HL-60/S4 (cell line): ENCODE data around the gene OSR1.

Source experiments
- in situ Hi-C: fragments of 300-500 bp; cut with MboI; formaldehyde crosslinking; loops from 2 replicates; pipeline ENCODE4 v1.14.3; 2022; ENCODE audit warnings: low sequenced_read_pairs

OSR1 gene

DNA sequence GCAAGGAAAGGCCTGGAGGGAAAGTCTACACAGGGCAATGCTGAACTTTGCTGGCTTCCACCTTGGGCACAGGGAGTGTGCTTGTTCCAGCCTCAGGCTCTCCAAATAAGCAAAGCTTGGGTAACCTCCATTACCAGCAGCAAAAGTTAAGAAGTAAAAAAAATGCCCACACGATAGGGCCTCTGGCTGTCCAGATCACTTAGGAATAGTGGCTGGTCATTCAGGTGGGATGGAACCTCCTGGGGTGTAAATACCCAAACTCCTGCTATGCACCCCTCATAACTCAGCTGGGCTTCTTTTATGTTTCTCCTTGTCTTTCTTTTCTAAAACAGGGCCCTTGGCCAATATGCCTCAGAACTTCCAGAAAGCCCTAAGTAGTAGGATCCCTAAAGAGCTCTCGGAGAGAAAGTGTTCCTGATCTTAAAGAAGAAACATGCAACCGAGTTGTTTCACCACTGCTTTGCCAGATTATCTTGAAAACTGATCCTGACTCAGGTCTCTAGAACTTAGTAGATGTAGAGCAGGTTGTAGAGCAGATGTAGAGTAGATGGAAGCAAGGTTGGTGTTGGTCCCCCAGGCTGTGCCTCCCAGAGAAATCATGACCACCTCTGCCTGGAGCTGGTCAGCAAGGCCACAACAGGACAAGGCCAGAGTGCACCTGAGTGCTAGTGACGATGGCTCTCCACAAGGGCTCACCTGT is 2.0 kb upstream of the OSR1 start:
- in situ Hi-C loops, result loop anchor here (25.0 kb wide), 1 partner anchor 848 kb away; no protein-coding TSS in a partner anchor

DNA sequence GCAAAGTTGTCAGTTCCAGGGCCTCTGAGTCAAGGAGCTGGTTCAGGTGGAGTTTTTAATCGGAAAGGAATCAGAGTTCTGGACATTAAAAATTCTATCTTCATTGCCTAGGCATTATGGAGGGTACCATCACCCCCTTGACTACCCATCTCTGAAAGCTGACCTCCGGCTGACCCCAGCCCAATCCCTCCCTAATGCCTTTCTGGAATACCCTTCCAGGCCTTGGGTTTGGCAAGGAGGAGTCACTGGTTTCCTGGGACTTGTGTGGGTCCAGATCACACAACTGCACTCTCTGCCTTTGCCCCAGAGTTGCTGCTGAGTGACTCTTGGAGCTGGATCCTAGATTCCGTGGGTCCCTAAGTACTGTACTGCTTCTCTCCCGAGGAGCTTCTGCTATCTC is 1.0 kb upstream of the OSR1 start:
- in situ Hi-C loops, result loop anchor here (10.0 to 25.0 kb wide), 2 partner anchors 505 to 847 kb away; no protein-coding TSS in a partner anchor

DNA sequence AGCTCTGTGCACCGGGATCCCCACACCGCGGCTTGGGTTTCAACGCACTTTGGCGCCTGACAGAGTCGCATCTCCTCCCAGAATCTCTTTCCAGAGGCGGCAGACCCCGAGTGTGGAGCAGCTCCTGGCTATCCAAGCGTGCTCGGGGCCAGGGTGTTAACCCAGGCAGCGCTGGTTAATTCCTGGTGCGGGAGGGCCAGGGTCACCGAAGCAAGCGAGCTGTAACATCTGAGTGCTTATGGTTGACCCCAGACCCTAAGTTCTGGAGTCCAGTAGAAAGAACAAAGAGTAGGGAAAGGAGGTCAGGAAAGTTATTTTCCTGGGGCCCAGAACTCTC is 566 bp upstream of the OSR1 start:
- in situ Hi-C loops, result loop anchor here (10.0 to 25.0 kb wide), 2 partner anchors 506 to 847 kb away; no protein-coding TSS in a partner anchor

DNA sequence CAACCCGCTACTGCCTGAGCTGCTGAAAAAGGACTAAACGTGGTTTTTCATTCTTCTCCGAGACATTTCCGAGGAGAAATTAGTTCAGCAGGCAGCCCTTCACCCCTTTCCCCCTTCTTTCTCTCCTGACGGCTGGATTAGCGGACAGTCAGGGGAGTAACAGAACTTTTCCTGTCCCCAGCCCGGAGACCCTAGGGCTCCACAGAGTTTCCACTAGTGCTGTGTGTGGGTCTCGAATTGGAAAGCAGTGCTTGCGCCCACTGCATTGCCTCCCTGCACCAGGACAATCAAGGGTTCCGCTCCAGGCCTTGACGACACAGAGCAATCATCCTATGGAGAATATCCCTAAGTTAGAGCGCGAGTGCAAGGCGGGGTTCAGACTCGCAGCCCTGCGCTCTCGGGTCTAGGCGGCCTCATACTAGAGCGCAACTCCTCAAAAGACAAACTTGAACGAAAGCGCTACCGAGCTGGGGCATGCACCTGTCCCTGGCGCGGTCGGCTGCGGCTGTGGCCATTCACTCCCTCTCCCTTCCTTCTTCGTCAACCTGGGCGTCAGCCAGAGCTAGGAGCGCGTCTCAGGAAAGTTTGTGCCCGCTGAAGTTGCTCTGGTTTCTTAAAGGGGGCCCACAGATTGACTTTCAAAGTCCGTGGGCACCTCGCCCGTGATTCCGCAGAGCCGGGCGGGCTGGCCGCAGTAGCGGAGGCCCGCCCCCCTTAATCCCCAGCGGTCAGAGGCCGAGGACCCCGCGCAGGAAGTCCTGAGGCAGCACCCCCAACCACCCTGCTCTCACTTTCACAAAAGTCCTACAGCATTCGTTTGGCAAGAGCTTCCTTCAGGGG is 801 bp downstream of the OSR1 start:
- in situ Hi-C loops, result loop anchor here (10.0 to 25.0 kb wide), 2 partner anchors 507 to 845 kb away; no protein-coding TSS in a partner anchor

DNA sequence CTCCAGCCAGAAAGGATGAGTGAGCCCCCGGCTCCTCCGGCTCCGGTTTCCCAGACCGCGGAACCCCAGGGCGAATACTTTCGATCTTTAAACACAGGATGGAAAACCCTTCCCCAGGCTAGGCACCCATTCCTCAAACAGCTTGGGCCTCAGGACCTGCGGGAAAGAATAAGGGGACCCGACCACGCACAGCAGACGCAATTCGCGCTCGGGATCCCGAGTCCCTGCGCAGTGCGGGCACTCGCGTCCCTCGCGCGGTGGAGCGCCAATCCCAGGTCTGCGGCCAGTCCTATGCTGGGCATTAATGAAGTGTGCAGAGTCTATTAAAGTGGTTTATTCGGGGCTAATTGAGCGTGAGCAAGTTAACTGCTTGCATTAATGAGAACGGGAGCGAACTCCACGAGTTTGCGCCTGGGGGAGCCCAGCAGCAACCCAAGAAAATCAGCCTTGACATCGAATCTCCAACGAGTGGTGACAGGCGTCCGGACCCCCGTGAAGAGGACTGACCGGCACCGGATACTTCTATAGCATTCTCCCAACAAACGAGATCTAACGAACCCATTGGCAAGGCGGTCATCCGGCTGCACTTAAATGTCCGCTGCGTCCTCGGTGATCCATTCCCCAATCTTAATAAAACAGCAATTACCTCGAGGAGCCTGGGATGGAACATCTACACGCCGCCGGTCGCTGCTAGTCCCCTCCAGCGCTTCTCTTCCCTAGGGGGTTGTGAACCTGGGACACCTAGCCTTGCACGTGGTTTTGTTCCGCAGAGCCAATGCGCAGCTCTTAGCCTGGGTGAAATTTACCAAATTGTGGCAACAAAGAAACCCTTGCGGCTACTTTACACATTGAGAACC is 1.6 kb downstream of the OSR1 start:
- in situ Hi-C loops, result loop anchor here (10.0 to 25.0 kb wide), 2 partner anchors 508 to 844 kb away; no protein-coding TSS in a partner anchor

DNA sequence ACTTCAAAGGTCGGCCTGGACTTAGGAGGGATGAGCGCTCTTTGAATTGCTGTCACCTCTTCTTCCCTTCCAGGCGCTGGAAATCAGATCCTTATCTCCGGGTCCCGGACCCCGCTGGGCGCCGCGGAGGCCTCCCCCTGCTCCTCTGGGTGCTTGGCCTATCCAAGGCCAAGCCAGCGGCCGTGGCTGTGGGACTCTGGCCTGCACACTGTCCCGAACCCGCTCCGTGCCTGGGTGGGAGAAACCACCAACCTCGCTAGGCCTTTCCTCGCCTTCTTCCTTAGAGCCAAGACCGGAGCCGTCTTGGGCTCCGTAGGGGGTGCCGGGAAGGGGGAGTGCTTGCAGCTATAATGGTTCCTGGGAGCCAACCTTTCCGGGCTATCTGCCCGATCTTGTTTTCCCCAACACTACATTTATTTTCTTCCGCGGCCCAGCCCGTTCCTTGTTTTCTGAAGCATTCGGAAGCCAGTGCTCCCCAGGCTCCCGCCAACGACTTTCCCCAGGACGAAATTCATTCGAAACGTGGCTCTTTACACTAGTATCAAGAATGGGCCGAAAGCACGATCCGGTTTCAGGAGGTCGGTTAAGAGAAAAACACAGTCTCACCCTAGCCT is 2.4 kb downstream of the OSR1 start:
- in situ Hi-C loops, result loop anchor here (10.0 to 25.0 kb wide), 2 partner anchors 509 to 844 kb away; no protein-coding TSS in a partner anchor

DNA sequence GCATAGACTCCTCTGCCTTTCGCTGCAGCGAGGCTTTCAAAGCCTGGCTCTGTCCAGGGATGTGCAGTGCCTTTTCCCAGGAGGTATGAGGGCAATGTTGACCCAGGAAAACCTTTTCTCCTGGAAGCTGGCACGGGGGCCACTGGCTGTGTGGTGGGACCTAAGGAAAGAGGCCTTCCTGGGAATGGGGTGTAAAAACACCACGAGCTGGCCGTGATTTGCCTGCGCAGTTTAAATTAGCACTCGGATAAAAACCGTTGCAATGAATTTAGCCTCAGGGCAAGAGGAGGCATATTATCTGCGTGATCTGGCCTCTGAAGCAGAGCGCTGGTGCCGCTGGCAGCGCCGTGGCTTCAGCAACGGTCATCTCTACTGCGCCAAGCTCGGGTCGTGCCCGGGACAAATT is 3.0 kb downstream of the OSR1 start:
- in situ Hi-C loops, result loop anchor here (10.0 to 25.0 kb wide), 2 partner anchors 509 to 843 kb away; no protein-coding TSS in a partner anchor

DNA sequence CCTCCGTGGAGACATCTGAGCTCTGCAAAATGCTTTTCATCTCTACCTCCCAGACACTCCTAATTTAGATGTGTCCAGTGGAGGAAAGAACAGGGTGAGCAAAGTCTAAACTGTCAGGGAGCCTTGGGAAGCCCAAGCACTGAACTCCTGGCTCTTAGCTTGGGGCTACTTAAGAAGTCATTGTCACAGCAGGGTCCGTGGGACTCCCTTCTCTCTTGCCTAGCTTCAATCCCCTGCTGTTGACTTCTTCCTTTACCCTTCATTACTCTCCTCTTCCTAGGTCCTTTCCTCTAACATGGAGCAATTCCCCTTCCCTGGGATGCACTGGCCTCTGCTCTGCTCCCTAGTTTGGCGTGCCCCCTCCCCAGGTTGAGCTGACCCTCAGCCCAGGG is 3.4 kb downstream of the OSR1 start:
- in situ Hi-C loops, result loop anchor here (10.0 to 25.0 kb wide), 2 partner anchors 510 to 843 kb away; no protein-coding TSS in a partner anchor

DNA sequence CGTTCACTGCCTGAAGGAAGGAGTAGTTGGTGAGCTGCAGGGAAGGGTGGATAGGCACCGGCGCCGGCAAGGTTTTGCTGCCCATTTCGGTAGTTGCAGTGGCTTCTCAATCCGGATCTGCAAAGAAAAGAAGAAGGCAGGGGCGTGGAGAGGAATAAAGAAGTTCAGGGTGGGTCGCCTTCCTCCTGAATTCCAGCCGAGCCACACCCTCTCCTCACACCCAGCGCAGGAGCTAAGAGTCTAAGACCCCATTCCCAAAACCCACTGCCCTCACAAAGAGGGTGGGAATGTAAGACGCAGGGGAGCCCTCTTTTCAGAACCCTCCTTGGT is 4.7 kb downstream of the OSR1 start:
- in situ Hi-C loops, result loop anchor here (10.0 to 25.0 kb wide), 2 partner anchors 511 to 841 kb away; no protein-coding TSS in a partner anchor

DNA sequence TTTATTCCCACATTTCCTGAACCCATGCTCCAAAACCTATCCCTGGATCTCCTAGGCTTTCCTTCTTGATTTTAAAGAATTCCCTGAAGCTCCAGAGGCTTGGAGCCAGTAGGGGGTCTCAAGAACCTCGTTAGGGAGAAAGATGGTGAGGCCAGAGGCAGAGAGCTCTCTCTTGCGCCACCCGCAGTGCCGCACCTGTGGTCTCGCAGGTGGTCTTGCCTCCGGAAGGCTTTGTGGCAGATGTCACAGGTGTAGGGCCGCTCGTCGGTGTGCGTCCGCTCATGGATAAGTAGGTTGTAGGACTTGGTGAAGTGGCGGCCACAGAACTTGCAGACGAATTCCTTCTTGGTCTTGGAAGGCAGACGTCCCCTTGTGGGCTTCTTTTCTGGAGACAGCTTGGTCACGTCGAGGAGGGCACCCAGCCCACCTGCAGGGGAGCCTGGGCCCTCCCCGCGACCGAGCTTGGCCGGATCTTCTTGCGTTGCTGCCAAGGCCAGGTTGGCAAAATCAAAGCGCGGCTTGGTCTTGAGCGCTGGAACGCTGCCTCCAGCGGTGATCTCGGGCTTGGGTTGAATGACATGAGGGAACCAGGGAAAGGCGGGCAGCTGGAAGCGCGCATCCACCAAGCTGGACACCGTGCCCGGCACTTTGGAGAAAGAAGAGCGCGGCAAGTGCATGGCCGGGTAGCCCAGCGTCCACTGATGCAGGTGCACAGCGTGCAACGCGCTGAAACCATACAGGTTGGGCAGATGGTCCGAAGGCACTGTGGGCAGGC is 5.3 kb downstream of the OSR1 start:
- in situ Hi-C loops, result loop anchor here (10.0 to 25.0 kb wide), 2 partner anchors 512 to 841 kb away; no protein-coding TSS in a partner anchor

DNA sequence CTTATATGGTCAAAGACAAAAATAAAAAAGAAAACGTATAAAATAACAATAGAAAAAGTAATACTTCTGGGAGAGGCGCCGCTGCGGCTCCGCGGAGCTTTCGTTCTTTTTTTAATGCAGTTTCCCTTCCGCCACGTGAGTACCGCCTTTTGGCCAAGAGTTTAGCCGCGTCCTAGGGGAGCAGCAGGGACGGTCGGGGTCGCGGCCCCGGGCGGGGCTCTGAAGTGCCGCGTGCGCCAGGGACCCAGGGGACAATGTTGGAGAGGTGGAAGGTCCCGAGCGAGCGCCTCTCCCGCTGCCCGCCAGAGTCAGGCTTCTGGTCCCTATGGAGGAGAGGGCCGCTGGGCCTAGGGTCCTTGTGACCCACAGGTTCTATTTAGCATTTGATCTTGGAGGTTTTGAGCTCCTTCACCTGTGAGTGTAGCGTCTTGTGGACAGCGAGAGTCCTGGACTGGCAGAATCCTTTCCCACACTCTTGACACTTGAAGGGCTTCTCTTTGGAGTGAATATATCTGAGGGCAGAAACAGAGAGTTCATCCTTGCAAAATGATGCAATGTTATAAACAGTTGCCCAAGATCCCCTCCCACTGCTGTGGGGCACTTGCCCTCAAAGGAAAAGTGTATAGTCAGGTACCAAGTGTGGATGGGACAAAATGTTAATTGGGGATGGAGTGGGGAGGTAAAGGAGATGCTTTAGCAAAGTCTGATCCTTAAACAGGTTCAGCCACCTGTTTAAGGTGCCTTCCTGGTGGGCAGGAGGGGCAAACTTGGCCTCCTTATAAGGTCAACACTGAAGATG is 6.3 kb downstream of the OSR1 start:
- in situ Hi-C loops, result loop anchor here (10.0 to 25.0 kb wide), 2 partner anchors 513 to 840 kb away; no protein-coding TSS in a partner anchor

DNA sequence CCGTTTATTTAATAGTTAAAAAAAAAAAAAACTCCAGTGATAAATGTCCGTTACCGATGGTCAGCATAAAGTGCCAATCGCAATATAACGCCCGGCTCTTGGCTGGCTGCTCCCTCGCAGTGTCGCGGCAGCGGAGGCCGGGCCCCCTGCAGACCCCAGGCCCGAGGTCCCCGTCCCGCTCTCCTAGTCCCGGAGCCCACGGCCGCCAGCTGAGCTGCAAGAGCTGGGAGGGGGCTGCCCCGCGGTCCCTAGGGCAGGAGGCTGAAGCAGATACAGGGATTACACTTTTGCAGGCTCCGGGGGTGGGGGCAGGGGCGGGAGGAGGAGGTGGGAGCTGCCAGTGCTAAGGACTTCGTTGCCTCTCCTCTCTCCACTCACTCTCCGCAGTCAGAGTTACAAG is 6.9 kb downstream of the OSR1 start:
- in situ Hi-C loops, result loop anchor here (10.0 to 25.0 kb wide), 2 partner anchors 513 to 839 kb away; no protein-coding TSS in a partner anchor

DNA sequence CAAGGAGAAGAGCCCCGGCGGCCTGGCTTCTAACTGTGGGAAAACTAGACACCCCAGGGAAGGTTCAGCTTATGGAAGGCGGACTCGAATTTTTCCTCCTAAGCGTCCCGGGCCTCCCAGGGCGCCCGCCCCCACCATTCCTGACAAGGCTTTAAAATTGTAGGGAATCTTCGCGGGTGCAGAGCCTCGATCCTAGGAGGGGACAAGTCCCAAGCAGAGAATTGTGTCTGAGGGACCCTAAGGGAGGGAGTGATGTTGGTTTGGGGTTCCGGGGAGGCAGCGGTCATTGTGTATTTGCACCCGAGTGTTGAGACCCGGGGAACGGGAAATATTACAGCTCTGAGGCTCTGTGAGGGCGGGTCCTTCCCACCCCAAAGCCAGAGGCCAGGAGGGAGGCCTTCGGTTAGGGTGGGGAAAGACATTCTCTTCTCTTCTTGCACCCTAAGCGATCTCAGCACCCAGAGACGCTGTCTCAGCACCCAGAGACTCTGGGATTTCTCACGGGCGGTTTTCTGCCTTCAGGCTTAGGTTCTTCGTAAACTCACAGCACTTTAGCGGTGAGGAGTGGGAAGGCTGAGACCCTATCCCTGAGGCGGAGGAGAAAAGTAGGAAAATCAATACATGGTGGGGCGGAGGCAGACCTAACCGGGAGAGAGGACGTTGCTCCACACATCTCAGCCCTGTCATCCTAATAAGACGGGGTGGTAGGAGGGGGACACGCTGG is 7.6 kb downstream of the OSR1 start:
- in situ Hi-C loops, result loop anchor here (10.0 to 25.0 kb wide), 2 partner anchors 514 to 839 kb away; no protein-coding TSS in a partner anchor

DNA sequence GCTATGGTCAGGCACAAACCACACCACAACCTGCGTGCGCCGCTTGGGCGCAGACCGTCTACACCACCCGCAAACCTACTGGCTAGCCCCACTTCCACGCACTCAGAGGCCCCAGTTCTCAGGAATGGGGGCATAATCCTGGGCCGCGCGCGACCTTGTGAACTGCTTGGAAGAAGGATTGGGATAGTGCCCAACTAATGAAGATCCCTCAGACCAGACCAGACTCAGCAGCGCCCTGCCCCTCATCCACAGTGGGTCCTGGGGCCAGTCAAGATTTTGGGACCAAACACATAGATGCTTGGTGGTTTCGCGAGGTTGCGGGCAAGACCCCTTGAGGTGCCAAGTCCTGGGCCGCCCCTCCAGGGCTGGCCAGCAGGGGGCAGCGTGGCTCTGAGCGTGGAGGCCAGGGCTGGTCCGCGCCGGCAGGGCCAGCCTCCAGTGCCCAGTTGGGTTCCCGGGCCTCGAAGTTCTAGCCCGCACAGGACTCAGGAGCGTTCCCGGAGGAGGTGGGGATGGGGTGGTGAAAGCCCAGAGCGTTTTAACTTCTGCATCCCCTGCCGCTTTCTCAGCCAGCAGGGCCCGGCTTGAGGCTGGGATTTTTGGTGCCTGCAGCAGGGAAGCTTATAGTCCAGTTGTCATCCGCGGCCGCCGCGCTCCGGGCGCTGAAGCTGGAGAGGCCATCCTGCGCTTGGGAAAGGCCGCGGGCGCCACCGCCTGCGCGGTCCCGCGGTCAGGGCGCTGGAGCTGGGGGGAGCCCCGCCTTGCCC is 8.3 kb downstream of the OSR1 start:
- in situ Hi-C loops, result loop anchor here (10.0 to 25.0 kb wide), 2 partner anchors 515 to 838 kb away; no protein-coding TSS in a partner anchor

DNA sequence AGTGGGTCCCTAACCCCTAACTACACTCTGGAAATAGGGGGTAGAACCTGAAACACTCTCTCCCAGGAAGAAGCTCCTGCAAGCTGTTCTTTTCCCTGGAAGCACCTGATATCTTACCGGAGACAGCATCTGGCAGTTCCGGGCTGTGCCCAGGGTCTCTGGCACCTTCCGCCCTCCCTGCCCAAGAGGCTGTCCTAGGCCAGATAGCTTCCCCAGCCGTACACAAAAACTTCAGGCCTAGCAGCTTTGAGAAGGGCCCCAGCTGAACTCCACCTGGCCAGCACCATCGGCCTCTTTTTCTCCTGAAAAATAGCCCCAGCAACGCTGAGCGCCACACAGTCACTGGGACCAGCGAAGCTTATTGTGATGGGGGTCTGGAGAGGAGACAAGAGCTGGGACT is 9.7 kb downstream of the OSR1 start:
- in situ Hi-C loops, result no loop called here

DNA sequence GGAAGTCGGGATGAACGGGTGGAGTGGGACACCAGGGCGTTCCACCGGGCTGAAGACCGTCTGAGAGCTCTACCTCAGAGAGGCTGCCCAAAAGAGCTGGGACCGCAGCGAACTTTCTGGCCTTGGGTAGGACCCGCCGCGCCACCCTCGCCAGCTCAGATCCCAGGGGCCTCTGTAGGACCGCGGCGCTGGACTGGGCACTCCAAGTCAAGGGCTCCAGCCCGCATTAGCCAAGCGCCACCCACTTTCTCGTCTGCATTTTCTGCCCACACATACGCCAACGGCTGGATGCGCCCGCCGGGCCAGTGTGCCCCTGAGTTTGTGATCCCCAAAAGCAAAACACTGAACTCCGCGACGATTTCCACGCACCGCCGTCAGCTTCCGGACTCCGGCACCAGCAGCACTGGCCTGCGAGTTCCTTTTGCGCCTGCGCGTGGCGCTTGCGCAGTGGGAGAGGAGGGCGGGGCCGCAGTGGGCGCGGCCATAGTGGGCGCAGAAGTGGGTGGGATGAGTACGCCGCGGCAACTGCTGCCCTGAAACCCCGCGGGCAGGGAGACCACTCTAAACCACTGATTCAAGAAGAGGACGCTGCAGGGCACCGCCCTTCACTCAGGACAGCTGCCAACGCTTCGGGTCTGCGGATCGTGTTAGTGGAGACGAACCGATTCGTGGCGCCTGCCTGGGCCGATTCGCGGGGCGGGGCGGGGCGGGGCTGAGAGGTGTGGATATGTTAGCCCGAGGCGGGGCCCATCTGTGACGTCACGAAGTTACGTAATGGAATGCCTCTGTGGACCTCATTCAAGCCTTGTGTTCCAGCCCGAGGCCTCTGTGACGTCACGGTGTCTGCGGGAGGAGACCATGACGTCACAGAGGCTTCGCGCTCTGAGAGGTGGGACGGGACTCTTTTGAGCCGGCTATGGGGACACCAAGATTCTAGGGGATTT is 10.5 kb downstream of the OSR1 start:
- in situ Hi-C loops, result no loop called here
